Cerebellar cortex (tissue), 1 donor: ENCODE data around the gene LDLRAD3.
A peak's percentile ranks its signal among the peaks of the same experiment; 100 is the strongest.
"Not testable (repeated sequence)": the region's sequence is repeated elsewhere in the genome, so short reads cannot be mapped to it uniquely, and the experiment has no call there.

Experiments
- DNase-seq: peaks from one replicate; pipeline ENCODE4 v3.0.0-alpha.2; 2015; ENCODE audit warnings: low spot score

The LDLRAD3 gene, protein sequence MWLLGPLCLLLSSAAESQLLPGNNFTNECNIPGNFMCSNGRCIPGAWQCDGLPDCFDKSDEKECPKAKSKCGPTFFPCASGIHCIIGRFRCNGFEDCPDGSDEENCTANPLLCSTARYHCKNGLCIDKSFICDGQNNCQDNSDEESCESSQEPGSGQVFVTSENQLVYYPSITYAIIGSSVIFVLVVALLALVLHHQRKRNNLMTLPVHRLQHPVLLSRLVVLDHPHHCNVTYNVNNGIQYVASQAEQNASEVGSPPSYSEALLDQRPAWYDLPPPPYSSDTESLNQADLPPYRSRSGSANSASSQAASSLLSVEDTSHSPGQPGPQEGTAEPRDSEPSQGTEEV

DNA sequence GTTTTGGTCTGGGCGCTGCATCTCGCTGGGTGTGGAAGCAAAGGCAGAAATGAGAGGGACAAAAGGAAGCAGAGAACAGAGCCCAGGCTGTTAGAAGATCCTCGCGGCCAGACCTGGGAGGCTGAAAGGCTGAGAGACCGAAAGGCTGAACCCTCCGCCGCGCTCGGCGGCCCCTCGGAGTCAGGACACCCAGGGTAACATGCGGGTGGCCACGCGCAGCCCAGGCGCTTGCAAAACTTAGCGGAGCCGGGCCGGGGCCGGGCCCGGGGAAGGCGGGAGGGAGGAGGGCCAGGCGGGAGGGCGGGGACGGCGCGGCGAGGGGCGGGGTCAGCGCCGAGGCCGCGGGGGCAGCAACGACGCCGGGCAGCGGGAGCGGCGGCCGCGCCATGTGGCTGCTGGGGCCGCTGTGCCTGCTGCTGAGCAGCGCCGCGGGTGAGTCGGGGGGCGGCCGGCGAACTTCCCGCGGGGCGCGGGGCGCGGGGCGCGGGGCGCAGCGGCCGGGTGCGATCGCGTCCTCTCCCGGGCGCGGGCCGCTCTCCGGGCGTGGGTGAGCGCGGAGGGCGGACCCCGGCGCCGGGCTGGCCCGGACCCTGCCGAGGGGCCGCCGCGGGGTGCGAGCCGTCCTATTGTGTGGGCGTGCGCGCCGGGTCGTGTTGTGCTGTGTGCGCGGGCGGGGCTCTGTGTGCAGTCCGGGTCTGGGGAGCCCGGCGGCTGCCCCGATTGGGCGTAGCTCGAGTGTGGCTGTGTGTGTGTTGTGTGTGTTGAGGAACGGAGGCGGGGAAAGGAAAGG is at the start of gene LDLRAD3:
Gene LDLRAD3, plus strand, starts transcription at position 350 of the 790 bp plus-strand sequence. Its CDS starts 37 bp downstream, at position 387.
- peak; percentile 76 for DNase-seq

DNA sequence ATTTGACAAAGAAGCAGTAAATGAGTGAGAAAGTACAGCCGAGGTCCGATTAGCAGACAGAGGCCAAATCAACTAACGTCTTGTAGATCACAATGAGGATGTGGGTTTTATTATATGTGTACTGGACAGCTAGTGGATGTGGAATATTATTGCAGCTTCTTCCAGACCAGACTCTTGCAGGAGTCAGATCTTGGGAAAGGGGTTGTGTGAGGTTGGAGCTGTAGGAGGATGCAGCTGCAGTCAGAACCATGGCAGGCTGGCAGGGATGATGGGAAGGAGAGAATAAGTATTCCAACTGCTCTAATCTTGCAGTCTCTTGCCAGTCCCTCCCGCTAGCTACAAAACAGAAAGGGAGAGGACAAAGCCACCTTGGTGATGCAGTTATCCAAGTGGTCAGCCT is 46.8 kb upstream of the LDLRAD3 start:
- DNase-seq, result no peak

DNA sequence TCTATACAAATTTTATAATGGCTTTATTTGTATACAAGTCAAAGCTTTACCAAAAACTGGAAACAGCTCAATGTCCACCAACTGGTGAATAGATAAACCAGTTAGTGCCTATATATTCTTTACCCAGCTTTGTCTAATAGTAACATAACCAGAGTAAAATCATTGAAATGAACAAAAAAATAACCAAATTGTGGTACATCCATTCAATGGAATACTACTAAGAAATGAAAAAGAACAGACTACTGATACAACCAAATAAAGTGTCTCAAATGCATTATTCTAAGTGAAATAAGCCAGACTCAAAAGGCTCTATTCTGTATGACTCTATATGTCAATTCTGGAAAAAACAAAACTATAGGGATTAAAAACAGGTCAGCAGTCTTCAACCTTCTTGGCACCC is 40.9 kb upstream of the LDLRAD3 start:
- DNase-seq, result no peak

DNA sequence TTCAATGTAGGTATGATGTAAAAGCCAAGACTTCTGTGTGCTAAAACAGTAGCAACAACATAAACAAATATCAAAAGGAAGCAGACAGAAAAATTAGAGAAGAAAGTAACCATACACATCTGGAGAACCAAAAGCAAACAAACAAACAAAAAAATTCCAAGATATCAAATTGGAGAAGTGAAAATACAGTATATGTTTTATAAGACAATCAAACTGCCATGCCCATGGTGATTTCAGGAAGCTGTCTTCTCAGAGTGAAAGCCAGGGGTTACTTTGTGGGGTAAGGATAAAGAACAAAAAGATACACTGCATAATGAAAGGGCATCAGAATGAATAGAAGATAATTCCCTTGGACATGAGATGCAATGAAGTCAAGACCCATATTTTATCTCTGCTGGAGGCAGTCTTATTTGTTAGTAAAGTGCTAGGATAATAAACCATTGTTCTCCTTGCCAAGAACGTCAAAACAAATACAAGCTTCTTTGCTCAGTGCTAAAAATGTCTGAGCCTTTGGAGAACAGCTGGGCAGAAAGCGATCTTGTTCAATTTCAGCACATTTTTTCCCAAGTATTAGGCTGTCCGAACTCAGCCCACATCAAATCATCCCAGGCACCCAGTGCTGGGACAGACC is 38.1 kb upstream of the LDLRAD3 start:
- DNase-seq, result no peak

DNA sequence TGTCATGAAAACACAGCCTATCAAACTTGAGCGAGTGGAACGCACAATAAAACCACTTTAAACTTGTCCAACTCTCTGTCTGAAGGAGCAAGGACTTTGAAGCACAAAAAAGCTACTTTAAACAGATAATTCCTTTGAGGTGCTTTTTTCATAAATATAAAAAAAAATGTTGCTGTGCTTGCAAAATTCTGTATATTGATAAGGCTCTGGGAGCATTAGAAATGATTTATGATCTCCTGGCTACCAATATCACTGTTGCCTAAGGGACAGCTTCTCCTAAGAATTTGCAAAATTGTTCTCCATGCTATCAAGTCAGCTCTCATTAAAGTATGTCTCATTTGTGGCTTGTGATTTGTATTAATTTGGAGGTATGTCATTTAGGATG is 37.6 kb upstream of the LDLRAD3 start:
- DNase-seq, result no peak

DNA sequence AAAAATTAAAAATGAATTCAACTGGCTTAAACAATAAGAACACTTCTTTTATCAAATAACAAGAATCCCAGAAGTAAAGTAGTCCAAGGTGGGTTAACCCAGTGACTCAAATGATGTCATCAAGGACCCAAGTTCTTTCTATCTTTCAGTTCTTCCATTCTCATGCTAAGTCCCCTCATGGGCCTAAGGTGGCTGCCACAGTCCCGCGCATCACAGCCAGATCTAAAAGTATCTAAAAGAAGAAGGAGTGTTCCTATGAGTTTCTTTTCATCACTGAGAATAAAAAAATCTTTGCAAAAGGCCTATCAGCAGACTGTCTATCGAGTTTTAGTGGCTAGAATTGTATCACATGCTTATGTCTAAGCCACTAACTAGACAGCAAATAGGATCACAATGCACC is 37.2 kb upstream of the LDLRAD3 start:
- DNase-seq, result no peak

DNA sequence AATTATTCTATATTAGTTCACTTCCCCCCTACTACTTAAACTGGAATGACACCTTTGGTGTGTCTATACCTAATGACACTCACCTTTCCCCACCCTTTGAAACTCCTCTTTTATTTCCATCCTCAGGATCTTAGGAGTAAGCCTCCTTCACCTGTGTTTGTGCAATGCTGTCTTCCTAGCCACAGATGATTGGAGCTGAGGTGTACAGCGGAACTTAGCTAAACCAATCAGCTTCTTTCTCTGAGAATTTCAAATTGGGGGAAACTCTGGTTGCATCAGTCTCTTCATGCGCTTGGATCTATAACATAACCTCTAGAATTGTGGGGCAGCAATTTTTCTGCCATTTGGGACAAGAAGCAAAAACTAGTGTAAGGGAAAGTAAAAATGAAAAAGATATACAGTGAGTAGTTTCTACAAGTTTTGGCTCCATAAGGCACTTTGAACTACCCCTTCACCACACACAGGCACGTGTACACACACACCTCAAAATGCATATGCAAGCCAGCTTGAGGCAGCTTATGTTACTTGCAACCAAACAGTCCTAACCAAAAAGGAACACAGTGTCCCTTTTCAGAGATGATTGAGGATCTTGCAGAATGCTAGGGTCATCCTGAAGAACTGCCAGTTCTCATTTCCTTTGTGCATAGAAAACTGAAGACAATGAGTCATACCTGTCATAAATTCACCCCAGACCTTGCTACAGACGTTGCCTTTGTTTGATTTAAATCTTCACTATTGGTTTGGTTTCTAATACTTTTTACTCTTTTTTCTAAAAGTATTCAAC is 36.0 kb upstream of the LDLRAD3 start:
- peak; percentile 22 for DNase-seq

DNA sequence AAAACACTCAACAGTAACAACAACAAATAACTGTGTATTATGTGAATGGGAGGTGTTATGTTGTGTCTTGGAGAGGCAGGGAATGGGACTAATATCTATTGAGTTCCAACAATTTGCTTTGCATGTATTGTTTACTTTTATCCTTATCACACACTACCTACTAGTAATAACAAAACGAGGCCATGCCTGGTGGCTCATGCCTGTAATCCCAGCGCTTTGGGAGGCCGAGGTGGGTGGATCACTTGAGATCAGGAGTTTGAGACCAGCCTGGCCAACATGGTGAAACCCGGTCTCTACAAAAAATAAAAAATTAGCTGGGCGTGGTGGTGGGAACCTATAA is 35.5 kb upstream of the LDLRAD3 start:
- DNase-seq, result not testable (repeated sequence)

DNA sequence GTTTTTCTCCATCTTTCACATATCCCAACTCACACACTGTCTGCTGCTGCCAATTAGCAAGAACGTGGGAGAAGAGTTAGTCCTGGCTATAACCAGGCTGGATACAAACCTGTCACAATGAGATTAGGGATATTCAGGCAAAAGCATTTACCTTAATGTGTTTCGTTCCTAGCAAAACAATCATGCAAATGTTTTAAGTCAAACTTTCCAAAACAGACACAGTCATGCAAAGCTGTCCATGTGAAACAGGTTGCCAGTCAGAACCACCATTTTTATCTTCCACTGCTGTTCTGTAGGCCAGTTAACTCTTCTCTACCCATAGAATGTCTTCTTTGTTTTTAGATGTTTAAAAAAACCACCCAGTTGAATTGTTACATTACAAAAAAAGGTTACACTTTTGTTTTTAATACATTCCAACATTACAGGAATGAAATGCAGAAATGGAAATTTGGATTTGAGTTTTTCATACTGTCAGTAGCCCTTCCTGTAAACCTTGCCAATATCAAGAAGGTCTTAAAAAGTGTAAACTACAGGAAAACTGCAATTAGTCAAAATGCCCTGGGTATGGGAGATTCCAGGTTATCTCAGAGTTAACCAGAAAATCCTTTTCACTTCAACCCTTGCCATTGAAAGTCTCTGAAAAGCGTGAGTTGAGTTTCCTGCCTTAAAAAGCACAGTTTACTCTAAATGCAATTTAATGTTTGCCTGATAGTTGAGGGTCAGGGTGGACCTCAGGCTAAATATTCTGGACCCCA is 34.2 kb upstream of the LDLRAD3 start:
- DNase-seq, result no peak

DNA sequence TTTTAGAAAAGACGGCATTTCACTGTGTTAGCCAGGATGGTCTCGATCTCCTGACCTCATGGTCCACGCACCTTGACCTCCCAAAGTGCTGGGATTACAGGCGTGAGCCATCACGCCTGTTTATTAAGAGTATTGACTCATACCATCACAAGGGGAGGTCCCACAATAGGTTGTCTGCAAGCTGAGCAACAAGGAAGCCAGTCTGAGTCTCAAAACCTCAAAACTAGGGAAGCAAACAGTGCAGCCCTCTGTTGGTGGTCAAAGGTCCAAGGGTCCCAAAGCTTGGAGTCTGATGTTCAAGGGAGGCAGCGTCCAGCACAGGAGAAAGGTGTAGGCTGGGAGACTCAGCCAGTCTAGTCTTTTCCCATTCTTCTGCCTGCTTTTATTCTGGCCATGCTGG is 32.8 kb upstream of the LDLRAD3 start:
- no peak for DNase-seq

DNA sequence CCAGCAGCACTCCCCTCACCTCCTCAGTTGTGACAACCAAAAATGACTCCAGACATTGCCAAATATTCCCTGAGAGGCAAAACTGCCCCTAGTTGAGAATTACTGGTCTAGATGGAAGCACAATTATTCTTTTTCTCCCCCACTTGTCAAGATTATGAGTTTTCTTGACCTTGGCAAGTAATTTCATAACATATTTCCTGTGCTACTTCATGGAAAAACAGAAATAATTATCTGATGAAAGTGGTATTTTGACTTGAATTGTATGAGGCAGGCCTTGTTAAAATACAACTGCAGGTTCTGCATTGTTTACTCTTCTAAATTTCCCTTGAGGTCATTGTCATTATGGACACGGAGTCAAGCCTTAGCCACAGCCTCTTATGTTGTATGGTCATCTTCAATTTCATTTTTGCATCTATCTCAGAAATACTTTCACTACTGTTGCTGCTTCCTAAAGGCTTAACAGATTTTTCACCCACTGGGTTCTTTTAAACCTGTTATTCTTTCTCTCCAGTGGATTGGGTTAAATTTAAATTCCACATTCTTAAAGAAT is 32.2 kb upstream of the LDLRAD3 start:
- DNase-seq, result no peak

DNA sequence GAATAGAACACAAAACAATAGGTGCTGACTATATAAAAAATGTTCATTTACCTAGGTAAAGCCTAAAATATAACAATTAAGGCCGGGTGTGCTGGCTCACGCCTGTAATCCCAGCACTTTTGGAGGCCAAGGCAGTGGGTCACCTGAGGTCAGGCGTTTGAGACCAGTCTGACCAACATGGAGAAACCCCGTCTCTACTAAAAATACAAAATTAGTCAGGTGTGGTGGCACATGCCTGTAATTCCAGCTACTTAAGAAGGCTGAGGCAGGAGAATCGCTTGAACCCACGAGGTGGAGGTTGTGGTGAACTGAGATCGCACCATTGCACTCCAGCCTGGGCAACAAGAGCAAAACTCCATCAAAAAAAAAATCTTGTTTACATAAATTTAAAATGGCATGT is 31.4 kb upstream of the LDLRAD3 start:
- not testable (repeated sequence) for DNase-seq

DNA sequence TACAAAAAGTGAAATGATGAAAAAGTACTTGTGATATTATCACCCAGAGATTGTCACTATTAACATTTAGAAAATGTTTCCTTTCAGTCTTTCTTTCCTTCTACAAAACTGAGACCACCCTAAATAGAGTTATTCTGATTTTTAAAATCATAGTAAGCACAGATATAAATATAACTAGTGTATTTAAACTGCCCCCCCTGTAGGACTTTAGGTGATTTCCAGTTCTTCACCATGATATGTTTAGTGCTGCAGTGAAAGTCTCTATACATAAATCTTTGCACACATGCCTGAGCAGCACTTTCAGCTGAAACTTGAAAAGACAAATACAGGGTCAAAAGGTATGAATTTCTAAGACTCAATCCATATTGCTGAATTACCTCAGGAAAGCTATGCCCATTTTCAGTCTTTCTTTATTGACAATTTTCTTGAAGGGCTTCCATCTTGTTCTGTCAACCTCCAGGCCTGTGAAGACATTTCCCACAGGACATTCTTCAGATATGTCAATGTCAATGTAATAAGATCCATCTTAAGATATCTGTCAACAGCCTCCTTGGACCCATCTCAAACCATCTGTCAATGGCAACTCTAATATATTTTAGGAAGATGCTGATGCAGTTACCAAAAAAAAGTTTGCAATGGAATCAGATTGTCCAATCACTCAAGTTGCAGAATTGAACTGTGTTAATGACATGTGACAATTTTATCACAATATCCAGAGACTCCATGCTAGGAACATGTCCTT is 30.8 kb upstream of the LDLRAD3 start:
- DNase-seq, result no peak

DNA sequence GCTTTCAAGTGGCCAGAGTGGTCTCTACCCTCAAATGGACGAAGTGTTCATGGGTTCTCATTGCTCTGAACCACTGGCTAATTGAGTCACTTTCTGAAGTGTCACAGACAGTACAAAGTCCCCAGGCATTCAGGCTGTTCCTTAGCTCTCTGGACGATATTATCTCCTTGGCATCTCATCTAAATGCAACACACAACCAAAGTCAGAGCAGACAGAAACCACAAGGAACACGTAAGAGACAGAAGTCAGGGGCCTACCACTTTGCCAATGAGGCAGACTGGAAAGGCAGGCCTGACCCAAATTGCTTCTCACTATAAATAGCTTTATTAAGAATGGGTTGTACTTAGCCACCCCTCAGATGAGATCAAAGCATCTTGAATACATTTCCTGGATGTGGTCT is 29.0 kb upstream of the LDLRAD3 start:
- DNase-seq, result no peak

DNA sequence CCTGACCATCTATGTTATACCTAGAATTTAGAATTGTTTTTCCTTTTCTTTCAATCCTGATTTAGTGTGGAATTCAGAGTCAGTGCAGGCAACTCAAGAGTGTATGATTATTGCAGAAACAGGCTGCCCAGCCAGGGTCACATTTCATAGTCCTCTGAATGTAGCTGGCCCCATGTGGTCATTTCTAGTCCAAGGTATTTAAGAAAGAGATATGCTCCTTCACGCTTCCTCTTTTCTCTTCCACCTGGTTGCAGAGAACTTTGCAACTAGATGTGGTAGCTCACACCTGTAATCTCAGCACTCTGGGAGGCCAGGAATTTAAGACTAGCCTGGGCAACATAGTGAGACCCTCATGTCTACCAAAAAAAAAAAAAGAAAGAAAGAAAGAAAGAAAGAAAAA is 27.6 kb upstream of the LDLRAD3 start:
- no peak for DNase-seq

DNA sequence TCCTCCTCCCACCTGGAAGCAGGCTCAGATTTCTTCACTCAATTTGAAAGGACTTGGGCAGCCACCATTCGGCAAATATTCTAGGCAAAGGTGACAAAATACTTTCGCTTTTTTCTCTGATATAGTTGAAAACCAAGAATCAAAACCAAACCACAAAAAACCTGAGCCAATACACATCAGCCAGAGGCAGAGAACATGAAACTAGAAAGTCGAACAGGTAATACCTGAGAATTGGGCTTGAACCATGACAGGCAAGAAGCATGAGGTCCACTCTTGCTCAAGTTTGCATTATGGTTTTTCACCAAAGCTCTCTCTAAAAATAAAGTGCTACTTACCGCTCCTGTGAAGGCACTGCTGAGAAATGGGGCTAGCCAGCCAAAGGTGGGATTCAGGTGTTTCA is 26.2 kb upstream of the LDLRAD3 start:
- no peak for DNase-seq

DNA sequence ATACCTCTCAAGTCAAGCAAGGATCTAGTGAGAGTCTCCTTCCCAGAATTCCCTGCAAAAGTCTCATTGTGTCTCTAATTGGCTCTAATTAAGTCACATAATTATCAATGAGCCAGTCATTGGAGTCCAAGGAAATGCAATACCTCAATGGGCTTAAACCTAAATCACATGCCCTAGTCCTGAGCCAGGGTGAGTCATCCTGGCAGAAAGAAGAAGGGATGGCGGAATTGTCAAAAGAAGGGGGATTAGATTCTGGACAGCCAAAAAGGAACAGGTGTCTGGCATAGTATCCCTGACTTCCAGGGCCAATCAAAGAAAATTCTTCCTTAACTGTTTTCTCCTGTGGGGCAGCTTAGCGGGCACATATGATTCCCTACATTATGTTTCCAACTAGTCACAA is 25.1 kb upstream of the LDLRAD3 start:
- DNase-seq, result no peak

DNA sequence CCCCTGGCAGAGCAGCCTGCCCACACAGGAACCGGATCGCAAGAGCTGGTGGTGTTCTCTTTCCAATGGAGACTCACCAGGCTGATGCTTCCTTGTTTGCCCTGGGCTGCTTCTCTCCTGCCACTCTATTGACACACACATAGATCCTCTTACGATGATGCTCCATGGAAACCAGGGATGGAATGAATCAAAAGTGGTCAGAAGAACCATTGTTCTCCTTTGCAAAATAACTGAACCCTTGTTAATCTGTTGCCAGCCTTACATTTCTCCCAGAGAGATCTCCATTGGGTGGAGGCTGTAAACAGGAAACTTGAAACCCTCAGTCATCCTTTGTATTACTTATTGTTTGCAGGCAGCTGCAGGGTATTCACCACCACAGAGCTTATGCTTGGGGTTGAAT is 24.6 kb upstream of the LDLRAD3 start:
- DNase-seq, result peak; percentile 29

DNA sequence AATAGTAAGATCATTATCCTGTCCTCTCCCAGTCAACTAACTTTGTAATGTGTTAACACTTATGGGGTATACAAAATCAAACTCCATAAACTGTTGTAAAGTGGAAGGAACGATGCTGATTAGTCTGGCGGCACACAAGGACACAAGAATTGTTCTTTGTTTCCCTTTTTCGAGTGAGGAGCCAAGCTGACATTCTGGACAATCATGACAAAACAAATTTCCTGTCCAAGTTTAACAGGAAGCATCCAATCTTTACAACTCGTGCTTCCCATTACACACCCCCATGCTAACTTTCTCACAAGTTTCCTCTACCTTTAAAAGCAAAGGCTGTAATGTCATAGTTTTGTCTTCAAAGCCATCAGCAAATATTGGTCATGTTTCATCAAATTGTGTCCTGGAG is 20.4 kb upstream of the LDLRAD3 start:
- no peak for DNase-seq

DNA sequence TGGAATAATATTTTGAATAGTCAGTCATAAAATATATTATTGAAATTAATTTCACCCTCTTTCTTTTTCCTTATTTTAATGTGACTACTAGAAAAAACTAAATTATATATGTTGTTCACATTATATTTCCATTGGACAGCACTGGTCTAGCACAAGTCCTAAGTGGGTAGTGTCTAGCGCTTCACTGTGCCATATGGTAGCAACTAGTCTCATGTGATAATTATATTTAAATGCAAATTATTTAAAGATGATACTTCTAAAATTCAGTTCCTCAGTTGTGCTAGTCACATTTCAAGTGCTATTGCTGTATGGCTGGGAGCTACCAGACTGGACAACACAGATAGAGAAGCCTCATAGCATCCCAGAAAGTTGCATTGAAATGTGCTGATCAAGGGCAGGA is 19.1 kb upstream of the LDLRAD3 start:
- DNase-seq, result no peak

DNA sequence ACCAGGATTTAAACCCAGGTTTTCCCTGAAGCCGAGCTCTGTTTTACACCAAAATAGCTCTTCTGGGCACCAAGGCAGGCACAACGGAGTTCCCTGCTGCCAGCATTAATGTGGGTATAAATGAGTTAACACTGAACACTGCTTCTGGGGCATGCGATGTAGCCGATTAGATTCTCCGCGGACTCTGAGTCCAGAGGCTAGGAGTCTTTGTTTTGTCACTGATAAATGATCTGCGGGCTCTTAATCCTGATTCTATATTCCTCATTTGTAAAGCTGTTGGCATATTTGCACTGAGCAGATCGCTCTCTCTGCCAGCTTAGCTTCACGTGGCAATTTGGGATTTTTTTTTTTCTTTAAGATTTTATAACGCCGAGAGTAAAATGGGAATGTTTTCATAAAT is 16.8 kb upstream of the LDLRAD3 start:
- peak; percentile 62 for DNase-seq
